ENCODE data around the gene COG4.

The COG4 gene

DNA sequence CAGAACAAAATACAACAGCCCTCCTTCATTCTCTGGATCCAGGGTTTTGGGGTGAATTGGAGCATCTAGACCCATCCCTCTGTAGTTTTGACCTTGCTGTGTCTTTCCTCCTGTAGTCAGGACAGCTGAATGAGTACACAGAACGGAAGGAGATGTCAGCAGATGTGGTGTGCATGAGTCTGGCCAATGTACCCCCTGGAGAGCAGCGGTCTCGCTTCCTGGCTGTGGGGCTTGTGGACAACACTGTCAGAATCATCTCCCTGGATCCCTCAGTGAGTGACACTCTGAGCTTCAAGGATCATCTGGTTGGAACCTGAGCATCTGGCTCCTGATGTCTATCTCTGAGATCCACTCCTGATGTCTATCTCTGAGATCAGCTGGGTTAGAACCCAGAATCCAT is 32.7 kb upstream of the COG4 start:
- no peaks in the 10 kb centered on the region for H3K9me3 ChIP-seq
- no peaks in the 10 kb centered on the region for H3K4me1 ChIP-seq (ENCODE audit: control insufficient read depth in 1 of 2, insufficient read depth in 1 of 2, low read depth in 1 of 2, low read length in 1 of 2)
- no peak overlapping the region for H3K4me3 ChIP-seq (ENCODE audit: low read depth in 1 of 2, low read length in 1 of 2)
- TF ChIP-seq, protein P1, sequence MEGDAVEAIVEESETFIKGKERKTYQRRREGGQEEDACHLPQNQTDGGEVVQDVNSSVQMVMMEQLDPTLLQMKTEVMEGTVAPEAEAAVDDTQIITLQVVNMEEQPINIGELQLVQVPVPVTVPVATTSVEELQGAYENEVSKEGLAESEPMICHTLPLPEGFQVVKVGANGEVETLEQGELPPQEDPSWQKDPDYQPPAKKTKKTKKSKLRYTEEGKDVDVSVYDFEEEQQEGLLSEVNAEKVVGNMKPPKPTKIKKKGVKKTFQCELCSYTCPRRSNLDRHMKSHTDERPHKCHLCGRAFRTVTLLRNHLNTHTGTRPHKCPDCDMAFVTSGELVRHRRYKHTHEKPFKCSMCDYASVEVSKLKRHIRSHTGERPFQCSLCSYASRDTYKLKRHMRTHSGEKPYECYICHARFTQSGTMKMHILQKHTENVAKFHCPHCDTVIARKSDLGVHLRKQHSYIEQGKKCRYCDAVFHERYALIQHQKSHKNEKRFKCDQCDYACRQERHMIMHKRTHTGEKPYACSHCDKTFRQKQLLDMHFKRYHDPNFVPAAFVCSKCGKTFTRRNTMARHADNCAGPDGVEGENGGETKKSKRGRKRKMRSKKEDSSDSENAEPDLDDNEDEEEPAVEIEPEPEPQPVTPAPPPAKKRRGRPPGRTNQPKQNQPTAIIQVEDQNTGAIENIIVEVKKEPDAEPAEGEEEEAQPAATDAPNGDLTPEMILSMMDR (IDR thresholded peaks at IDR 0.05), result no peak
- H3K27ac ChIP-seq, result no peak overlapping the region
- peaks cover 98% of the 10 kb centered on the region for H3K36me3 ChIP-seq
- no peaks in the 10 kb centered on the region for H3K27me3 ChIP-seq

DNA sequence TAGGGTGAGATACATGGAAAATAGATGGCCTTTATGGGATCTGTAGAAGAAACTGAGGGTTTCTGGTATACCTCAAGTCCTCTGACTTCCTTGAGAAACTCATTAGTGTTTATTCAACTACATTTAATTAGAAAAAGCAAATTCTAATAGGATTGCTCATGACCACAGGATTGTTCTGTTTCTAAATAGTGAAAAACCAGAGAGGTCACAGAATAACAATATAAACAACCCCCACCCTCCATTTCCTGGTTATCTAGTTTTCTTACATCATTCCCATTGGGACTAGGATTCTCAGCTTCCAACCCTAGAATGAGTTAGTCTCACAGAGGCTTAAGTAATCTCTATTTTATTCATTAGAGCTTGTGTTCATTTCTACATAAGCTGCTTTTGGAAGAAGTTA is 30.3 kb upstream of the COG4 start:
- no peaks in the 10 kb centered on the region for H3K27me3 ChIP-seq
- H3K9me3 ChIP-seq, result no peaks in the 10 kb centered on the region
- no peak overlapping the region for H3K27ac ChIP-seq
- TF ChIP-seq, protein P1 (IDR thresholded peaks at IDR 0.05), result no peak
- H3K4me3 ChIP-seq (ENCODE audit: low read depth in 1 of 2, low read length in 1 of 2), result no peak overlapping the region
- H3K4me1 ChIP-seq (ENCODE audit: control insufficient read depth in 1 of 2, insufficient read depth in 1 of 2, low read depth in 1 of 2, low read length in 1 of 2), result no peaks in the 10 kb centered on the region
- H3K36me3 ChIP-seq, result peaks cover 100% of the 10 kb centered on the region

DNA sequence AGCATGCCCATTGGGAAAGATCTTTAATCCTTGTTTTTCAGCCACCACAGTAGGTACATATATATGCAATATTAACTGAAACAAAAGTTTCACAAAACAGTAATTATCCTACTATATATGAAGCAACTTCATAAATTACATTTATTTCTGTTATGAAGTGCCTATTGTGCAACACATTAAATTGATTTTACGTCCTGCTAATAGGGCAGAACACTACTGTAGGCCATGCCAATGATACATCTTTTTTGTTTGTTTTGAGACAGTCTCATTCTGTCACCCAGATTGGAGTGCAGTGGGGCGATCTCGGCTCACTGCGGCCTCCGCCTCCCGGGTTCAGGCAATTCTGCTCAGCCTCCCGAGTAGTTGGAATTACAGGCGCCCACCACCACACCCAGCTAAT is 29.3 kb upstream of the COG4 start:
- Histone ChIP-seq H3K4me1 (ENCODE audit: control insufficient read depth in 1 of 2, insufficient read depth in 1 of 2, low read depth in 1 of 2, low read length in 1 of 2) (no peaks in the 10 kb centered on the region), H3K27ac (no peak overlapping the region), H3K9me3 (no peaks in the 10 kb centered on the region), H3K4me3 (ENCODE audit: low read depth in 1 of 2, low read length in 1 of 2) (no peak overlapping the region), H3K36me3 (peaks cover 100% of the 10 kb centered on the region), H3K27me3 (no peaks in the 10 kb centered on the region)
- TF ChIP-seq, protein P1 (IDR thresholded peaks at IDR 0.05), result no peak

DNA sequence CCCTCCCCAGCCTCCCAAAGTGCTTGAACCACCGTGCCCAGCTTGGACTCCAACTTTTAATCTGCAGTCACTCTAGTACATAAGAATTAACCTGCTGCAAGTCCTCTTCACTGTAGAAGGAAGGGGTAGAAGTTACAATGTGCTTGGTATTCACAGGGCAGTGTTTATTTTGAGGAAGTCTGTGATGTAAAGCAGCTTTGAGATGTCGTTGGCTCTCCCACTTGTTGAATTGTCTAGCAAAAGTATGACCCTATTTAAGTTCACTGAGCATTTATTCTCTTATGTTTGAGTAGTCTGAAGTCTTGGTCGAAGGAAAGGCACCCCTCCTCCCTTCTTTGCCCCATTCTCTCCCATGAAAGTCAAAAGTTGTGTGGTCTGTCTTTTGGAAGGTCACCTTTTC is 28.4 kb upstream of the COG4 start:
- no peaks in the 10 kb centered on the region for H3K27me3 ChIP-seq
- H3K4me3 ChIP-seq (ENCODE audit: low read depth in 1 of 2, low read length in 1 of 2), result no peak overlapping the region
- H3K27ac ChIP-seq, result no peak overlapping the region
- peaks cover 99% of the 10 kb centered on the region for H3K36me3 ChIP-seq
- H3K9me3 ChIP-seq, result no peaks in the 10 kb centered on the region
- H3K4me1 ChIP-seq (ENCODE audit: control insufficient read depth in 1 of 2, insufficient read depth in 1 of 2, low read depth in 1 of 2, low read length in 1 of 2), result no peaks in the 10 kb centered on the region
- TF ChIP-seq, protein P1 (IDR thresholded peaks at IDR 0.05), result no peak

DNA sequence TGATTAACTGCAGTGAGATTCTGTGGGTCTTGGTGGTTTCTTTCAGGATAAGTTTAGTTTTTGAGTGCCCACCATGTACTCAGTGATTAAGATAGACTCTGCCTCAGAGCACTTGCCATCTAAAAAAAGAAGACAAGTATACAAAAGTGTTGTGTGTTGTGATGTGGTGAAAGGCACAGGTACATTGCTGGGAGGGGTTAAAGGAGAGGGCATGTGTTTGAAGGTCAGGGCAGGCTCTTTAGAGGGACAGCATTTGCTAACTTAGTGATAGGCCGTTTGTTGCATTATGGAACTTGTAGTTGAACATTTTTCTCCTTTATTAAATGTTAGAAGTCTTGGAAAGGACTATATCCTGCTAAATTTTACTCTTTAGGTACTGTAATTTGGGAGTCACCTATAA is 26.7 kb upstream of the COG4 start:
- no peaks in the 10 kb centered on the region for H3K27me3 ChIP-seq
- TF ChIP-seq, protein P1 (IDR thresholded peaks at IDR 0.05), result no peak
- H3K27ac ChIP-seq, result no peak overlapping the region
- no peaks in the 10 kb centered on the region for H3K4me1 ChIP-seq (ENCODE audit: control insufficient read depth in 1 of 2, insufficient read depth in 1 of 2, low read depth in 1 of 2, low read length in 1 of 2)
- H3K4me3 ChIP-seq (ENCODE audit: low read depth in 1 of 2, low read length in 1 of 2), result no peak overlapping the region
- H3K36me3 ChIP-seq, result peaks cover 99% of the 10 kb centered on the region
- no peaks in the 10 kb centered on the region for H3K9me3 ChIP-seq

DNA sequence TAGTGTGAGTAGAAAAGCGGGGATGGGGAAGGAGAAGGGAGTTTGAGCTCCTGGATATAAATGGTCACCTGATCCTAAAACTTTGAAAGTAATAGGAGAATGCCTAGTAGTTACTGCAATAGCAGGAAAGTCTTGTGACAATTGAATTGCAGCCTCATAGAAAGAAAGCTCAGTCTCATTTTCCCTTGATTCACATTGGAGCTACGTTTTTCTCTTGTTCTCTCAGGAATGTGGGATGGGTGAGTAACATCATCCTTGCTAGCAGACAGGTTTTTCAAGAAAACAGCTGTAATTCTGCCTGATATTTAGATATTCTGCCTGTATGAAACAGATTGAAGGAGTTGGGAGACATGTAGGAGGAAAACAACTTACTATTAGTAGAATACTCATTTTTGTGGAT is 25.6 kb upstream of the COG4 start:
- Histone ChIP-seq H3K4me3 (ENCODE audit: low read depth in 1 of 2, low read length in 1 of 2) (no peak overlapping the region), H3K27me3 (no peaks in the 10 kb centered on the region), H3K4me1 (ENCODE audit: control insufficient read depth in 1 of 2, insufficient read depth in 1 of 2, low read depth in 1 of 2, low read length in 1 of 2) (no peaks in the 10 kb centered on the region), H3K36me3 (peaks cover 99% of the 10 kb centered on the region), H3K27ac (no peak overlapping the region), H3K9me3 (no peaks in the 10 kb centered on the region)
- TF ChIP-seq, protein P1 (IDR thresholded peaks at IDR 0.05), result no peak

All from neutrophil (primary cell).